Nephron progenitor cell (in vitro differentiated cells): ENCODE results near the gene DACT2.

Source experiments
- DNase-seq: peaks from one replicate; pipeline ENCODE4 v3.0.0; 2021
- H3K27ac Mint-ChIP-seq: 2 replicates; pipeline ENCODE4 v1.8.0; 2021; ENCODE audit warnings: mild to moderate bottlenecking, moderate library complexity, mixed read lengths
- H3K27me3 Mint-ChIP-seq: 2 replicates; pipeline ENCODE4 v1.8.0; 2021; ENCODE audit warnings: mild to moderate bottlenecking, low read depth, mixed read lengths; ENCODE audit not compliant: poor library complexity
- H3K36me3 Mint-ChIP-seq: 2 replicates; pipeline ENCODE4 v1.8.0; 2021; ENCODE audit warnings: low read depth, mixed read lengths
- H3K4me1 Mint-ChIP-seq: 2 replicates; pipeline ENCODE4 v1.8.0; 2021; ENCODE audit warnings: mixed read lengths
- H3K4me3 Mint-ChIP-seq: 2 replicates; pipeline ENCODE4 v1.8.0; 2021; ENCODE audit warnings: mild to moderate bottlenecking, moderate library complexity, mixed read lengths
- H3K9me3 Mint-ChIP-seq: 2 replicates; pipeline ENCODE4 v1.8.0; 2021; ENCODE audit warnings: mild to moderate bottlenecking, moderate library complexity, mixed read lengths
- CTCF ChIP-seq: fragments of 200-600 bp; sonication (generic); IDR thresholded peaks from 2 replicates; pipeline ENCODE4 v1.5.0; 2021; ENCODE audit warnings: antibody characterized with exemption

Gene DACT2

GRCh38 chr6:168326294-168327261, 7.0 kb upstream of the DACT2 start:
- Mint-ChIP-seq H3K4me1 (peaks cover 25% of the 10 kb centered on the region), H3K27me3 (peaks cover 35% of the 10 kb centered on the region), H3K9me3 (peaks cover 10% of the 10 kb centered on the region), H3K36me3 (peaks cover 4% of the 10 kb centered on the region), H3K4me3 (no peak overlapping the region), H3K27ac (no peak overlapping the region)
- no peak for DNase-seq
- TF ChIP-seq CTCF: no peak

- peaks cover 10% of the 10 kb centered on the region for H3K36me3 Mint-ChIP-seq
- peaks cover 24% of the 10 kb centered on the region for H3K9me3 Mint-ChIP-seq
- H3K4me1 Mint-ChIP-seq: peaks cover 30% of the 10 kb centered on the region
- H3K4me3 Mint-ChIP-seq: no peak overlapping the region
- no peak for DNase-seq
- H3K27ac Mint-ChIP-seq: no peak overlapping the region
- TF ChIP-seq CTCF: no peak
- peaks cover 51% of the 10 kb centered on the region for H3K27me3 Mint-ChIP-seq
Measured at GRCh38 chr6:168322966-168323365, 3.4 kb upstream of the DACT2 start.

- Mint-ChIP-seq H3K27me3 (peaks cover 53% of the 10 kb centered on the region), H3K4me3 (peak overlapping the region; percentile 70), H3K36me3 (peaks cover 10% of the 10 kb centered on the region), H3K27ac (peak overlapping the region; percentile 29), H3K9me3 (peaks cover 24% of the 10 kb centered on the region), H3K4me1 (peaks cover 18% of the 10 kb centered on the region)
- no peak for DNase-seq
- TF ChIP-seq CTCF: no peak
Measured at GRCh38 chr6:168320634-168321033, 1.1 kb upstream of the DACT2 start.

- DNase-seq: no peak
- H3K36me3 Mint-ChIP-seq: peaks cover 10% of the 10 kb centered on the region
- H3K4me3 Mint-ChIP-seq: peak overlapping the region; percentile 82
- H3K9me3 Mint-ChIP-seq: peaks cover 20% of the 10 kb centered on the region
- H3K27me3 Mint-ChIP-seq: peaks cover 48% of the 10 kb centered on the region
- peaks cover 37% of the 10 kb centered on the region for H3K4me1 Mint-ChIP-seq
- no peak for TF ChIP-seq CTCF
- H3K27ac Mint-ChIP-seq: no peak overlapping the region
Measured at GRCh38 chr6:168318579-168319278, 848 bp downstream of the DACT2 start.

- Mint-ChIP-seq H3K27ac (no peak overlapping the region), H3K4me1 (peaks cover 43% of the 10 kb centered on the region), H3K27me3 (peaks cover 45% of the 10 kb centered on the region), H3K36me3 (peaks cover 10% of the 10 kb centered on the region), H3K9me3 (peaks cover 20% of the 10 kb centered on the region), H3K4me3 (peak overlapping the region; percentile 82)
- no peak for TF ChIP-seq CTCF
- DNase-seq: no peak
Measured at GRCh38 chr6:168318090-168318489, 1.5 kb downstream of the DACT2 start.
